ENCODE data around the gene PCBP3. TPM values are rescaled to one million over a fixed set of nuclear protein-coding genes. Genes with fewer than 3 reads are reported as not detected.

PCBP3 gene
- total RNA-seq, 4 donors from 2014 or later: 0.47 to 5.3 (median 1.0) TPM; not detected in 1

DNA sequence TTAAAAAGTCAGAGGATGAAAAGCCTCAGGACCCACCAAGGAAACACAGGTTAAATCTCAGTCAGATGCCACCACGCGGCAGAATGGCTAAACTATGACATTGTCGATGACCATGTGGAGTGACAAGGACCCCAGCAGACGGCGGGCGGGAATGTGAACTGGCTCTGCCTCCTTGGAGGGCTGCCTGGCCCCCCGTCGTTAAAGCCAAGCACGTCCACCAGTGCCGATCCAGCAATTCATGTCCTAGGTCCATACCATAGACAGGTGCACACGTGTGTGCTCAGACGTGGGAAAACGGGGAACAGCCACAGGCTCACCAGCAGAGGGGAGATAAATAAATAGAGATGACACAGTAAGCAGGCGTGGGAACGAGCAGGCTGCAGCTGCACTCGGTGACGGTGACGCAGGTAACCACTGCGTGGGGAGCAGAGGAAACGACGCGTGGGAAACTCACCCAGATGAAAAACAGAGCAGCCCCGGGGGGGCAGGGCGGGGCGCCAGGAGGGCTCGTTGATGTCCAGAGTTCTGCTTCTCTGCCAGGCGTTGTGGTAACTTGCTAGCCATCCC lies 28.3 kb upstream of the PCBP3 start:
- Histone ChIP-seq H3K9me3 (peaks cover 0 to 6% (median 0%) of the 10 kb centered on the region in 3 donors), H3K4me3 (peak overlapping the region in 1 of 4 donors; percentile 13), H3K27me3 (peaks cover 0 to 98% (median 0%) of the 10 kb centered on the region in 4 donors), H3K4me1 (no peaks in the 10 kb centered on the region), H3K27ac (no peak overlapping the region), H3K36me3 (no peaks in the 10 kb centered on the region)
- intact Hi-C loops (cut with DNase I): no loop called here
- no peak for TF ChIP-seq CTCF (IDR thresholded peaks at IDR 0.05)
- TF ChIP-seq POLR2A (IDR thresholded peaks at IDR 0.05): no peak
- DNase-seq: no peak
- 35 to 54% methylated on average over 22 of the region's 27 CpGs for WGBS, 2 donors

DNA sequence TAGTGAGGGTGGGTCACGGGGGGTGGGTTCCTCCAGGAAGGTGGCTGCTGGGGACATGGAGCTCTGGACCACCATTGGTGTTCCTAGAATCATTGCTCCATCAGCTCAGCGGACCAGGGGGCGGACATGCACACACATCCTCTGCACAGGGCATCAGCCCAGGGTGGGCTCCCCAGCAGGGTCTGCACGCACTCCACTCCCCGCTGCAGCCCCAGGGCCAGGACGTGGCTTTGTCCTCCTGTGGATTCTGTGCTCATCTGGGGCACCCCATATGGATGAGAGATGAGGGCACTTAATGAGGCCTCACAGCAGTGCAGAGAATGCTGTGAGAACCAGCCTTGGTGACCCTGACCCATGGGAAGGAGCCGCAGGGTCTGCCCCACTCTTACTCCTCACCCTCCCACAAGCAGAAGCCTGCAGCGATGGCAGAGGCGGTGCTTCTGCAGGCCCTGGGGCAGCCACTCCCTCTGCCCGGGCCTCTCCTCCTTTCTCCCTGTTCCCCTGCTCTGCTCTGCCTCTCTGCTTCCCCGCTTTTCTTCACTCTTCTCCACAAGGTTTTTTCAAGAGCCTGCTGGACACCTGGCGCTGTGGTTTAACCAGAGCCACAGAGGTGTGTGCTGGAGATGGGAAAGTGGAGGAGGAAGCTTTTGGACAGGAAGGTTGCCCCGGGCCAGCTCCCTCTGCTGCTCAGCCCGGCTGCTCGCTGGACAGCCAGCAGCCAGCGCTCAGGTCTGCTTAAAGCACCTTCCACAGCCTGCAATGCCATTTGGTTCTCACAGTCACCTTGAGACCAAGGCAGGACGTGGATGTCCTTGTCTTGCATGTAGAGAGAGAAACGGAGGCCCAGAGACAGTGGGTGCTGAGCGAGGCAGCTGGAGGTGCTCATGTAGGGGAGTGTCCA lies 26.3 kb upstream of the PCBP3 start:
- no peaks in the 10 kb centered on the region for H3K36me3 ChIP-seq
- DNase-seq: no peak
- no peak overlapping the region for H3K4me3 ChIP-seq
- H3K4me1 ChIP-seq: peaks cover 0 to 7% (median 0%) of the 10 kb centered on the region in 3 donors
- TF ChIP-seq POLR2A (IDR thresholded peaks at IDR 0.05): no peak
- TF ChIP-seq CTCF (IDR thresholded peaks at IDR 0.05): no peak
- H3K9me3 ChIP-seq: peaks cover 0 to 6% (median 0%) of the 10 kb centered on the region in 3 donors
- peaks cover 0 to 87% (median 0%) of the 10 kb centered on the region in 4 donors for H3K27me3 ChIP-seq
- WGBS, 2 donors: 38 to 51% methylated on average over 4 to 9 of the region's 19 CpGs
- no peak overlapping the region for H3K27ac ChIP-seq
- intact Hi-C loops (cut with DNase I): no loop called here

- intact Hi-C loops (cut with DNase I): no loop called here
- Histone ChIP-seq H3K9me3 (peaks cover 0 to 6% (median 0%) of the 10 kb centered on the region in 3 donors), H3K4me3 (no peak overlapping the region), H3K27me3 (peaks cover 0 to 89% (median 0%) of the 10 kb centered on the region in 4 donors), H3K4me1 (peaks cover 0 to 7% (median 0%) of the 10 kb centered on the region in 3 donors), H3K27ac (no peak overlapping the region), H3K36me3 (no peaks in the 10 kb centered on the region)
- WGBS, 2 donors: 13 to 16% methylated on average over 8 to 13 of the region's 13 CpGs
- TF ChIP-seq POLR2A (IDR thresholded peaks at IDR 0.05) (no peak), CTCF (IDR thresholded peaks at IDR 0.05) (no peak)
- no peak for DNase-seq
Measured at GRCh38 chr21:45618287-45618686, 25.2 kb upstream of the PCBP3 start.

DNA sequence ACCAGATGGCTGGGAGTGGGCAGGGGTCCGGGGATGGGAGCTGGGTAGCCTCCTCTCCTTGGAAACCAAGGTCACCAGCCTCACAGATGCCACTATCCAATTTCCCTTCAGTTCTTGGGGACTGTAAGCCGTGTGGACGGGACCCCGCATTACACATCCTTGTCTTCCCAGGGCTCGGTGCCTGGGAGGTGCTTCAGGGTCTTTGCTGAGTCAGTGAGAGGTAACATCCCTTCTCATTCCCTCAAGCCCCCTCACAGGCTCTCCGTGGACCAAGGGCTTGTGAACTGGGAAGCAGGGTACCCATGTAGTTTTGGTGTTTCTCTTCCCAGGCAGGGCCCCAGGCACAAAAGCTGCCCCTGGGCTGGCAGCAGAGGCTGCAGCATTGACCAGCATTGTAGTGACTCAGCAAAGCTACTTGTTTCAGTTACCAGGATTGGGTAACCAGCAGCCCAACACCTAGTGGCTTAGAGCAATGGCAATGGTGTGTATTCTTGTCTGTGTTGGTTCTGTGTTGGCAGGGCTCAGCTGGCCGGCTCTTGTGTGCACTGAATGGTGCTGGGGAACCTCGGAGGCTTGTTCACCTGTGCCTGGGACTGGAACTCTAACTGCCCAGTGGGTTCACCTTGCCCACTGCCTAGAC lies 24.6 kb upstream of the PCBP3 start:
- 67 to 73% methylated on average over 1 to 7 of the region's 8 CpGs for WGBS, 2 donors
- H3K36me3 ChIP-seq: no peaks in the 10 kb centered on the region
- intact Hi-C loops (cut with DNase I): no loop called here
- H3K4me1 ChIP-seq: peaks cover 0 to 7% (median 0%) of the 10 kb centered on the region in 3 donors
- no peak for TF ChIP-seq CTCF (IDR thresholded peaks at IDR 0.05)
- TF ChIP-seq POLR2A (IDR thresholded peaks at IDR 0.05): no peak
- DNase-seq: no peak
- no peak overlapping the region for H3K4me3 ChIP-seq
- peaks cover 0 to 6% (median 0%) of the 10 kb centered on the region in 3 donors for H3K9me3 ChIP-seq
- no peak overlapping the region for H3K27ac ChIP-seq
- H3K27me3 ChIP-seq: peaks cover 0 to 89% (median 0%) of the 10 kb centered on the region in 4 donors
